ENCODE measurements around the gene DCAF15.

Gene DCAF15

DNA sequence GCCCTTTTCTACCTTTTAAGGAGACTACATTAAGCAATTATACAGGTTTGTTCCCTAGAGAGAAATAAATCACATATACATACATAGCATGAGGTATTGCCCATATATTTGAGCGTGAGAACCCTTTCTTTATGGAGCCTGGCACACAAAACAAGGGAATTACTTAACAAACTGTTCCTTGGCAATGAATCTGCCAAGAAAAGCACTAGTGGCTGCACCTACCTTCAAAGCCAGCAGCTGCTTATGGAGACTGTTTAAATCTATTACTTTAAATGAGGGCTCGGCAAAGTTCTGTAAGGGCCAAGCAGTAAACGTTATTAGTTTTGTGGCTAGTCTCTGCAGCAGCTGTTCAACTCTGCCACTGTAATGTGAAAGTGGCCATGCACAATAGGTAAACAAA lies 46.8 kb downstream of the DCAF15 start:
- Histone ChIP-seq H3K4me1 (ENCODE audit: control insufficient read depth in 1 of 2, insufficient read depth in 2 of 2, low read length in 2 of 2) (no peaks in the 10 kb centered on the region), H3K9me3 (ENCODE audit: control insufficient read depth in 1 of 2, low read length in 2 of 2) (no peaks in the 10 kb centered on the region), H3K36me3 (ENCODE audit: control insufficient read depth in 1 of 2, insufficient read depth in 2 of 2, low read length in 2 of 2) (peaks cover 0 to 9% of the 10 kb centered on the region in 2 donors), H3K27ac (ENCODE audit: low read length) (no peak overlapping the region), H3K27me3 (ENCODE audit: low read depth, low read length) (no peaks in the 10 kb centered on the region), H3K4me3 (ENCODE audit: low read depth in 1 of 2, low read length in 2 of 2) (no peak overlapping the region)

GRCh38 chr19:14000691-14001375 lies 48.5 kb downstream of the DCAF15 start:
- Histone ChIP-seq H3K27me3 (ENCODE audit: low read depth, low read length) (no peaks in the 10 kb centered on the region), H3K4me3 (ENCODE audit: low read depth in 1 of 2, low read length in 2 of 2) (no peak overlapping the region), H3K4me1 (ENCODE audit: control insufficient read depth in 1 of 2, insufficient read depth in 2 of 2, low read length in 2 of 2) (peaks cover 0 to 4% of the 10 kb centered on the region in 2 donors), H3K27ac (ENCODE audit: low read length) (no peak overlapping the region), H3K36me3 (ENCODE audit: control insufficient read depth in 1 of 2, insufficient read depth in 2 of 2, low read length in 2 of 2) (peaks cover 0 to 10% of the 10 kb centered on the region in 2 donors), H3K9me3 (ENCODE audit: control insufficient read depth in 1 of 2, low read length in 2 of 2) (no peaks in the 10 kb centered on the region)

DNA sequence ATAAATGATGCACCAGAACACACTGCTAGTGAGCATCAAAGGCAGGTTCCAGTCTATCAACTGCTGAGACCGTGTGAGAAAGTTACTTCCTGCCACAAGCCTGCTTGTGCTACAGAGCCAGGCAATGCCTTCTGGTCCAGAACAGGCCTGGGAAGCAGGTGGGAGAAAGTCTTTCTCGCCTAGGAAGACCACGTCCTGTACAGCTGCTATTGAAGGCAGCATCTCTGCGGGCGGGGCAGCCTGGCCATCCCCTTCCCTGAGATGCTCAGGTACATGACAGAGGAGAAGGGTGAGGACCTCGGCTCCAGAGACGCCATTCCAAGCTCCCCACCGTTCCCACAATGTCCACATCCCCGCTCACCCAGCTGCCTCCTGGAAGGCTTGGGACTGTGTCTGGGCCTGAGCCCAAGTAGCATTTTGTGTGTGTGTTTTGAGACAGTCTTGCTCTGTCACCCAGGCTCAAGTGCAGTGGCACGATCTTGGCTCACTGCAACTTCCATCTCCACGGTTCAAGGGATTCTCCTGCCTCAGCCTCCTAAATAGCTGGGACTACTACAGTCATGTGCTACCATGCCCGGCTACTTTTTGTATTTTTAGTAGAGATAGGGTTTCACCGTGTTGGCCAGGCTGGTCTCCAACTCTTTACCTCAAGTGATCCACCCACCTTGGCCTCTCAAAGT lies 50.4 kb downstream of the DCAF15 start:
- Histone ChIP-seq H3K4me1 (ENCODE audit: control insufficient read depth in 1 of 2, insufficient read depth in 2 of 2, low read length in 2 of 2) (peaks cover 0 to 4% of the 10 kb centered on the region in 2 donors), H3K27ac (ENCODE audit: low read length) (peak overlapping the region; percentile 35), H3K27me3 (ENCODE audit: low read depth, low read length) (no peaks in the 10 kb centered on the region), H3K9me3 (ENCODE audit: control insufficient read depth in 1 of 2, low read length in 2 of 2) (no peaks in the 10 kb centered on the region), H3K36me3 (ENCODE audit: control insufficient read depth in 1 of 2, insufficient read depth in 2 of 2, low read length in 2 of 2) (peaks cover 0 to 10% of the 10 kb centered on the region in 2 donors), H3K4me3 (ENCODE audit: low read depth in 1 of 2, low read length in 2 of 2) (no peak overlapping the region)

GRCh38 chr19:14003251-14004055 lies 51.1 kb downstream of the DCAF15 start:
- H3K27ac ChIP-seq (ENCODE audit: low read length), result peak overlapping the region; percentile 35
- no peaks in the 10 kb centered on the region for H3K27me3 ChIP-seq (ENCODE audit: low read depth, low read length)
- peaks cover 0 to 7% of the 10 kb centered on the region in 2 donors for H3K36me3 ChIP-seq (ENCODE audit: control insufficient read depth in 1 of 2, insufficient read depth in 2 of 2, low read length in 2 of 2)
- H3K4me3 ChIP-seq (ENCODE audit: low read depth in 1 of 2, low read length in 2 of 2), result no peak overlapping the region
- H3K9me3 ChIP-seq (ENCODE audit: control insufficient read depth in 1 of 2, low read length in 2 of 2), result no peaks in the 10 kb centered on the region
- peaks cover 0 to 4% of the 10 kb centered on the region in 2 donors for H3K4me1 ChIP-seq (ENCODE audit: control insufficient read depth in 1 of 2, insufficient read depth in 2 of 2, low read length in 2 of 2)

DNA sequence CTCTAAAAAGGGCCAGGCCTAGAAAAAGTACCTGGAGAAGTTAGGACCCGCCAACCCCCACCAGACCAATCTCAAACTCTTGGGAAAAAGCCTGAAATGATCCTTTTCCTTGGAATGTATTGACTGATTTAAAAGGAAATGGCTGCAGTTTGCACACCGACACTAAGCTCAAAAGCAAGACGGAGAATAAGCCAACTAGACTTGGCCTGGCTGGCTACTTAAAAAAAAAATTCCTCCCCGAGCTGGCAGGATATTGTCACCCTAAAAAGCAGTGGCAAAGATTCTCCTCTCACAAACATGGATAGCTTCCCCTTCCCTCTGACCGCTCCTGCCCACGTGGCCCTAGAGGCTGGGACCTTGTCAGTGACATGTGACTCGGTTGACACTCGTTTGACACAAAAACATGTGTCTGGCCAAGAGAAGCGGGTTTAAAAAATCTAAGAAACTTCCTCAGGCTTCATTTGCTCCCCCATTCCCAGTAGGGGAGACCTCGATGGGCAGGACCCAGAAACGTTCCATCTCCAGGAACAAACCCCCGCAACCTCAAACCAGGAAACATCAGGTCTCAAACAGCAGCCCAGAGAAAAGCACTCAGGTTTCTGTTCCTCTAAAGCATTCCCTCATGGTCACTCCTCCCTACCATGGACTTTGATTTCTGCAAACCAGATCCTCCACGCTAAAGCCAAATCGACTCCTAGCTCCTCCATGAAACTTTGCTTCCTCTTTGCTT lies 52.5 kb downstream of the DCAF15 start:
- Histone ChIP-seq H3K27ac (ENCODE audit: low read length) (peak overlapping the region; percentile 96), H3K27me3 (ENCODE audit: low read depth, low read length) (no peaks in the 10 kb centered on the region), H3K36me3 (ENCODE audit: control insufficient read depth in 1 of 2, insufficient read depth in 2 of 2, low read length in 2 of 2) (peaks cover 0 to 7% of the 10 kb centered on the region in 2 donors), H3K4me1 (ENCODE audit: control insufficient read depth in 1 of 2, insufficient read depth in 2 of 2, low read length in 2 of 2) (peaks cover 0 to 4% of the 10 kb centered on the region in 2 donors), H3K4me3 (ENCODE audit: low read depth in 1 of 2, low read length in 2 of 2) (peak overlapping the region; percentile 60 to 73), H3K9me3 (ENCODE audit: control insufficient read depth in 1 of 2, low read length in 2 of 2) (no peaks in the 10 kb centered on the region)

DNA sequence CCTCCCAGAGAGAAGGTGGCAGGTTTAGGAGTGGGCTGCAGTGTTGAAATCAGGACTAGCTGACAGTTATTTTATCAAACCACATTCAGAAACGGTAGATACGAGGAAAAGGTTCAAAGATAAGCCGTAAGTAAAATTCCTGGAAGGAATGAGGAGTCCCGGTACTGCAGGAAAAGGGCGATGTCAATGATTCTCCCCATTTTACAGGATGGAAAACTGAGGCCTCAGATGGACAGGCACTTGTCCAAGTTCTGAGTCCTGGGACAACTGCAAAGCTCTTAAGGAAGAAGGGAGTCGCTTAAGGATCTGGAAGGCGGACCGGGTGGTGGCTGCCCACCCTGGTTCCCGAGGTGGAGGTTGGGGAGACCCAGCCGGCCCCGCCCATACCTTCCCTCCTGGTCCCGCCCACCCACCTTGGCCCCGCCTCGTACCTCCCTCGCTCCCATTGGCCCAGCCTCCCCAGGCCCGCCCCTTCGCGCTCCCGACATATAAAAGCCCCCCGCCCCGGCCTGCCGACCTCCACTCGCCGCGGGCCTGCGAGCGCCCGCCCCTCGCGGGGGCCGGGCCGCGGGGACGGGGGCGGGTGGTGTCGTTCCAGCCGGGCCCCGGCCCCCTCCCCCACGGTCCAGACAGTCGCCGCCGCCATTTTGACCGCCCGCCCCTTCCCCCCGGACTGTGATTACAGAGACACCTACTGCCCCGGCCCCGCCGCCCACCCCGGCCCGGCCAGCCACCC lies 53.2 kb downstream of the DCAF15 start:
- Histone ChIP-seq H3K27ac (ENCODE audit: low read length) (peak overlapping the region; percentile 96), H3K27me3 (ENCODE audit: low read depth, low read length) (no peaks in the 10 kb centered on the region), H3K4me3 (ENCODE audit: low read depth in 1 of 2, low read length in 2 of 2) (peak overlapping the region; percentile 60 to 73), H3K36me3 (ENCODE audit: control insufficient read depth in 1 of 2, insufficient read depth in 2 of 2, low read length in 2 of 2) (peaks cover 0 to 7% of the 10 kb centered on the region in 2 donors), H3K9me3 (ENCODE audit: control insufficient read depth in 1 of 2, low read length in 2 of 2) (no peaks in the 10 kb centered on the region), H3K4me1 (ENCODE audit: control insufficient read depth in 1 of 2, insufficient read depth in 2 of 2, low read length in 2 of 2) (peaks cover 0 to 4% of the 10 kb centered on the region in 2 donors)

GRCh38 chr19:14006085-14006765 lies 53.9 kb downstream of the DCAF15 start, which contains the start of gene RFX1:
Gene RFX1 (minus strand): TSS chr19:14006320. CDS start chr19:13993843, 12,477 bp downstream.
- Histone ChIP-seq H3K4me3 (ENCODE audit: low read depth in 1 of 2, low read length in 2 of 2) (peak within 1 kb of the TSS; percentile 71 to 73), H3K9me3 (ENCODE audit: control insufficient read depth in 1 of 2, low read length in 2 of 2) (no peaks in the 10 kb centered on the region), H3K27me3 (ENCODE audit: low read depth, low read length) (no peaks in the 10 kb centered on the region), H3K4me1 (ENCODE audit: control insufficient read depth in 1 of 2, insufficient read depth in 2 of 2, low read length in 2 of 2) (peaks cover 0 to 4% of the 10 kb centered on the region in 2 donors), H3K36me3 (ENCODE audit: control insufficient read depth in 1 of 2, insufficient read depth in 2 of 2, low read length in 2 of 2) (peaks cover 0 to 7% of the 10 kb centered on the region in 2 donors), H3K27ac (ENCODE audit: low read length) (peak within 1 kb of the TSS; percentile 98)

- Histone ChIP-seq H3K27ac (ENCODE audit: low read length) (peak overlapping the region; percentile 98), H3K4me3 (ENCODE audit: low read depth in 1 of 2, low read length in 2 of 2) (peak overlapping the region; percentile 71 to 73), H3K9me3 (ENCODE audit: control insufficient read depth in 1 of 2, low read length in 2 of 2) (no peaks in the 10 kb centered on the region), H3K36me3 (ENCODE audit: control insufficient read depth in 1 of 2, insufficient read depth in 2 of 2, low read length in 2 of 2) (peaks cover 0 to 7% of the 10 kb centered on the region in 2 donors), H3K4me1 (ENCODE audit: control insufficient read depth in 1 of 2, insufficient read depth in 2 of 2, low read length in 2 of 2) (peaks cover 0 to 4% of the 10 kb centered on the region in 2 donors), H3K27me3 (ENCODE audit: low read depth, low read length) (no peaks in the 10 kb centered on the region)
Observed at GRCh38 chr19:14006766-14007562, 54.7 kb downstream of the DCAF15 start.
